K562 (cell line): ENCODE data around the gene IRF1. TPM values are rescaled to one million over a fixed set of nuclear protein-coding genes. Genes with fewer than 3 reads are reported as not detected.

Source experiments
- ATAC-seq: fragments of 200-7000 bp; cut with Tn5 transposase; 3 replicates; pipeline ENCODE4 v1.9.1; 2020; ENCODE audit warnings: moderate library complexity
- BruUV-seq: library from RNA; stranded (reverse); fragments of 400-500 nt; replicated peaks from 2 replicates; lab custom pipeline; 2021; lab: Mats Ljungman, UMichigan
- CTCF ChIA-PET: fragments of 300-600 bp; formaldehyde crosslinking; extraction: SDS; loops from one replicate; lab custom pipeline; 2021; ENCODE audit warnings: low intra/inter-chr PET ratio; lab: Yijun Ruan, JAX
- POLR2A ChIA-PET: fragments of 300-600, 350-650 bp; sonication (Branson Sonifier 250); formaldehyde crosslinking; extraction: SDS; loops from one replicate; lab custom pipeline; 2021; ENCODE audit warnings: antibody characterized with exemption, inconsistent platforms; lab: Yijun Ruan, JAX
- DNase-seq, 4 experiments: peaks; one replicate each; pipeline versions ENCODE4 v3.0.0 to v3.0.0-alpha.2; 2011 to 2018; ENCODE audit warnings: low spot score in 3 of 4, mixed read lengths in 3 of 4; ENCODE audit errors: extremely low read depth in 1 of 4
- FAIRE-seq: peaks from 2 replicates; lab custom pipeline; 2011; peaks lifted over from hg19 to GRCh38; lab: Jason Lieb, UNC
- H2AFZ ChIP-seq: 2 replicates; pipeline ENCODE4 v1.6.0; 2011; ENCODE audit warnings: low read depth, low read length, control low read depth, inconsistent platforms
- H3K27ac ChIP-seq: fragments of 200-600 bp; 3 replicates; pipeline ENCODE4 v1.8.0; 2011; ENCODE audit warnings: low read depth, mild to moderate bottlenecking, control low read depth, inconsistent platforms, low read length, moderate library complexity, mixed read lengths; ENCODE audit errors: extremely low read depth
- H3K27me3 ChIP-seq, 2 experiments: fragments of 300-600 bp in 1 of 2; 2 replicates in 1 of 2; 3 replicates in 1 of 2; pipeline versions ENCODE4 v1.6.0 to v1.8.0; 2011; ENCODE audit warnings: inconsistent platforms in 2 of 2, low read length in 2 of 2, mild to moderate bottlenecking in 1 of 2, mixed read lengths in 1 of 2, moderate library complexity in 1 of 2; ENCODE audit not compliant: control insufficient read depth in 2 of 2, insufficient read depth in 2 of 2
- H3K36me3 ChIP-seq: fragments of 300-600 bp; 3 replicates; pipeline ENCODE4 v1.8.0; 2011; ENCODE audit warnings: mild to moderate bottlenecking, low read length, inconsistent platforms; ENCODE audit not compliant: control insufficient read depth, insufficient read depth
- H3K4me1 ChIP-seq, 2 experiments: fragments of 200-600 bp in 1 of 2; replicated peaks in 1 of 2; 2 replicates in 1 of 2; 3 replicates in 1 of 2; pipeline versions ENCODE4 v1.5.1 to v1.8.0; 2011; ENCODE audit warnings: inconsistent platforms in 2 of 2, low read length in 2 of 2, mild to moderate bottlenecking in 1 of 2, mixed read lengths in 1 of 2, moderate library complexity in 1 of 2; ENCODE audit not compliant: control insufficient read depth in 2 of 2, insufficient read depth in 2 of 2
- H3K4me2 ChIP-seq: 2 replicates; pipeline ENCODE4 v1.6.1; 2011; ENCODE audit warnings: low read length, control low read depth, inconsistent platforms, mixed read lengths; ENCODE audit not compliant: insufficient read depth
- H3K4me3 ChIP-seq: fragments of 200-600 bp; sonication (generic), shearing (Covaris generic); 2 replicates; pipeline ENCODE4 v1.5.1; 2016; ENCODE audit warnings: control low read depth, inconsistent platforms
- H3K79me2 ChIP-seq: fragments of 200-600 bp; 3 replicates; pipeline ENCODE4 v1.8.0; 2011; ENCODE audit warnings: low read length, inconsistent platforms; ENCODE audit not compliant: control insufficient read depth, insufficient read depth
- H3K9ac ChIP-seq, 2 experiments: 2 replicates each; pipeline versions ENCODE4 v1.6.0 to v1.6.1; 2011; ENCODE audit warnings: low read depth in 2 of 2, low read length in 2 of 2, control low read depth in 1 of 2, inconsistent platforms in 1 of 2, mild to moderate bottlenecking in 1 of 2, mixed read lengths in 1 of 2; ENCODE audit not compliant: insufficient read depth in 1 of 2
- H3K9me1 ChIP-seq: one replicate; pipeline ENCODE4 v1.6.0; 2011; ENCODE audit warnings: inconsistent platforms, mild to moderate bottlenecking, low read length, moderate library complexity; ENCODE audit not compliant: control insufficient read depth, insufficient read depth
- H3K9me3 ChIP-seq: replicated peaks from 2 replicates; pipeline ENCODE4 v1.5.1; 2011; ENCODE audit warnings: low read depth, low read length, inconsistent platforms; ENCODE audit not compliant: control insufficient read depth, insufficient read depth
- H4K20me1 ChIP-seq: replicated peaks from 2 replicates; pipeline ENCODE4 v1.6.1; 2011; ENCODE audit warnings: low read length, inconsistent platforms, mixed read lengths; ENCODE audit not compliant: control insufficient read depth, insufficient read depth
- BCOR ChIP-seq: fragments of 450-650 bp; IDR thresholded peaks from 2 replicates; pipeline ENCODE4 v1.6.1; 2016
- BRCA1 ChIP-seq, 2 experiments: fragments of 450-650 bp in 1 of 2; sonication (generic) in 1 of 2; formaldehyde crosslinking in 1 of 2; IDR thresholded peaks; 2 replicates each; pipeline versions ENCODE4 v1.5.0 to v1.6.1; 2017 to 2020; ENCODE audit warnings: mild to moderate bottlenecking in 1 of 2, missing genetic modification reagents in 1 of 2
- BRF1 ChIP-seq: IDR thresholded peaks from 3 replicates; pipeline ENCODE4 v1.6.1; 2011; ENCODE audit warnings: borderline replicate concordance, mild to moderate bottlenecking; ENCODE audit not compliant: insufficient read length; ENCODE audit errors: extremely low read depth
- EP300 ChIP-seq: IDR thresholded peaks from 2 replicates; pipeline ENCODE4 v1.6.1; 2012; ENCODE audit warnings: low read length, improper control_type of control experiment
- GTF2E2 ChIP-seq: fragments of 200-800 bp; sonication (Bioruptor generic); IDR thresholded peaks from 2 replicates; pipeline ENCODE4 v1.6.1; 2016; ENCODE audit warnings: missing genetic modification characterization, missing compliant biosample characterization
- HDAC2 ChIP-seq: fragments of 450-650 bp; IDR thresholded peaks from 2 replicates; pipeline ENCODE4 v1.6.1; 2016; ENCODE audit warnings: mild to moderate bottlenecking
- MAFK ChIP-seq: IDR thresholded peaks from 2 replicates; pipeline ENCODE4 v1.6.1; 2011; ENCODE audit warnings: low read length, improper control_type of control experiment
- MTA1 ChIP-seq: fragments of 450-650 bp; IDR thresholded peaks from 2 replicates; pipeline ENCODE4 v1.6.1; 2017; ENCODE audit warnings: borderline replicate concordance
- SREBF2 ChIP-seq: sonication (generic); formaldehyde crosslinking; IDR thresholded peaks from 2 replicates; pipeline ENCODE4 v1.4.0; 2020; ENCODE audit warnings: mild to moderate bottlenecking, missing genetic modification reagents
- YY1 ChIP-seq, 3 experiments: IDR thresholded peaks; 2 replicates each; pipeline ENCODE4 v1.6.1; 2011; ENCODE audit warnings: low read length in 2 of 3, mild to moderate bottlenecking in 2 of 3, moderate library complexity in 2 of 3, borderline replicate concordance in 1 of 3, control low read depth in 1 of 3, low read depth in 1 of 3; ENCODE audit not compliant: insufficient read depth in 3 of 3, insufficient replicate concordance in 2 of 3, control insufficient read depth in 1 of 3, insufficient read length in 1 of 3; ENCODE audit errors: extremely low read depth in 1 of 3
- ZEB2 ChIP-seq: fragments of 450-650 bp; IDR thresholded peaks from 2 replicates; pipeline ENCODE4 v1.6.1; 2016
- ZNF134 ChIP-seq: fragments of 250-450 bp; sonication (Bioruptor Pico); conservative IDR thresholded peaks from 2 replicates; pipeline ENCODE4 v1.4.0; 2020
- ZNF232 ChIP-seq: sonication (generic); formaldehyde crosslinking; IDR thresholded peaks from 2 replicates; pipeline ENCODE4 v1.8.0; 2022; ENCODE audit warnings: mild to moderate bottlenecking, missing genetic modification reagents
- ZNF282 ChIP-seq: sonication (generic); formaldehyde crosslinking; IDR thresholded peaks from 2 replicates; pipeline ENCODE4 v1.8.1; 2023; ENCODE audit warnings: missing genetic modification reagents
- ZNF354B ChIP-seq: fragments of 250-450 bp; sonication (Bioruptor Pico); IDR thresholded peaks from 2 replicates; pipeline ENCODE4 v1.4.0; 2020
- ZNF57 ChIP-seq: fragments of 450-650 bp; formaldehyde crosslinking; IDR thresholded peaks from 2 replicates; pipeline ENCODE4 v1.4.0; 2020; ENCODE audit warnings: mild to moderate bottlenecking, moderate library complexity
- ZNF589 ChIP-seq: fragments of 200-800 bp; sonication (Bioruptor generic); IDR thresholded peaks from 2 replicates; pipeline ENCODE4 v1.6.1; 2016; ENCODE audit warnings: low read depth, missing genetic modification characterization, missing compliant biosample characterization
- WGBS: fragments of 100-300 bp; shearing (Covaris generic); methylation state at CpG from one replicate; pipeline ENCODE4 v1.1.6; 2016; ENCODE audit warnings: low coverage, mixed read lengths; ENCODE audit not compliant: insufficient coverage; ENCODE audit errors: missing lambda C conversion rate; 5-methylcytosine and 5-hydroxymethylcytosine counted together
- in situ Hi-C: fragments of 300-500 bp; cut with MboI; formaldehyde crosslinking; loops from 4 replicates; pipeline ENCODE4 v1.15.0; 2018; ENCODE audit warnings: inconsistent platforms, mixed read lengths
- intact Hi-C: fragments of 100-400 bp; cut with micrococcal nuclease; formaldehyde crosslinking; loops from 2 replicates; pipeline ENCODE4 v1.14.2; 2022
- polyA plus RNA-seq, 8 experiments: library from polyadenylated mRNA; depleted of rRNA in 4 of 8; stranded (reverse) in 5 of 8; unstranded in 3 of 8; fragments of >200 nt; fragmentation: Nextera tagmentation in 2 of 8; fragmentation: Illumina TruSeq in 1 of 8; extraction: Ambion mirVana in 2 of 8; extraction: Trizol in 1 of 8; gene quantifications; 2 replicates each; pipeline versions ENCODE4 v1.2.1 to v1.2.3, GENCODE V29; 2011 to 2014; ENCODE audit warnings: inconsistent platforms in 1 of 8, missing spikeins in 1 of 8
- total RNA-seq, 7 experiments: library from RNA; depleted of rRNA in 6 of 7; stranded (reverse); fragments of >200 nt in 6 of 7; fragmentation: Illumina TruSeq in 2 of 7; extraction: Trizol in 2 of 7; gene quantifications; 2 replicates each; pipeline versions ENCODE4 v1.2.1 to v1.2.3, GENCODE V29; 2011 to 2021; ENCODE audit warnings: low replicate concordance in 1 of 7
- TF ChIP-seq, protein P1 (sequence below): fragments of 450-650 bp; formaldehyde crosslinking; conservative IDR thresholded peaks from 2 replicates; pipeline ENCODE4 v1.4.0; 2022; ENCODE audit warnings: mild to moderate bottlenecking, missing genetic modification characterization
- TF ChIP-seq, protein P2 (sequence below): fragments of 200-800 bp; sonication (Bioruptor generic); IDR thresholded peaks from 2 replicates; pipeline ENCODE4 v1.6.1; 2017; ENCODE audit warnings: missing genetic modification characterization, missing compliant biosample characterization

The IRF1 gene
- total and polyA plus RNA-seq, 9 of the 15 experiments (the other 6 are each of a cell fraction or from before 2014, with no cell fraction given), result 1.1 to 12.3 (median 5.9) TPM

DNA sequence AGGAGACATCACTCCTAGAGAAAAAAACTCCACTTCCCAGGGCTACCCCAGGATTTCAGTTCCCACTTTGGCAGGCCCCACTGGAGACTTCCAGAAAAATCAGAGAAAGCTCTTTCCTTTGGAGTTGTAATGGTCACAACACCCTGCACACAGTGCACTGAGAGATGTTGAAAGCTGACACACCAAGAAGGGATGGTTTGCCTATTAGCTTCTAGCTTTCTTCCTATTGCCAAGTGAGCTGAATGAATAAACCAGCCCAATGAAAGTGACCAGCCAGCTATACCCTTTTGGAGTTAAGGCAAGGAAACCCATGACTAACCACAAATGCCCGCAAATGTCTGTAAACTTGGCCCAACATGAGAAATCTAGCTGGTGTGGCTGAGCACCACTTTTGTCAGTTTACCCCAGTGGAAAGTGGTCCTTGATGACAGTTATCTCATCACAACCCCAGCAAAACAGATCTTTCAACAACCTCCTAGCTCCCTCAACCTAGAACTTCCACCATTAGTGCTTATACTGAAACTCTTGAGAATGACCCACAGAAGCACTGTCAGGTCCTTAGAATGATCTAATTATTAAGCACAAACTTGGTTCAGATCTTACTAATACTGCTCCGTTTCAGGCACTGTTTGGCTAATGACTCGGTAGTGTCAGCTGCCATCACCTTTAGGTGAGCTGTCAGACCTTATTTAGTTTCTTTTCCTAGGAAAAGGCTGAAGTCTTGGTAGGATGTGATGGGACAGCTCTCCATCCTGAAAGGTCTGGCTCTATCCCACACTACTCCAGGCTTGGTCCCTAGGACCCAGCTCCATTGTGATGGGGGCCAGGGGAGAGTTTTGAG lies 11.2 kb downstream of the IRF1 start:
- H3K79me2 ChIP-seq, result no peaks in the 10 kb centered on the region
- no peak for FAIRE-seq
- H3K9ac ChIP-seq, result no peak overlapping the region
- H3K9me3 ChIP-seq, result no peaks in the 10 kb centered on the region
- H3K27me3 ChIP-seq, result no peaks in the 10 kb centered on the region
- TF ChIP-seq SREBF2 (CRISPR knock-in tag) (no peak), ZNF282 (CRISPR knock-in tag) (no peak), MAFK (no peak), ZNF354B (CRISPR knock-in tag) (no peak), BRCA1 (IDR thresholded peaks at IDR 0.05) (no peak), BRCA1 (CRISPR knock-in tag; IDR thresholded peaks at IDR 0.05) (no peak), ZNF232 (CRISPR knock-in tag) (no peak), ZNF134 (no peak), GTF2E2 (no peak), BRF1 (no peak), MTA1 (no peak), ZNF589 (CRISPR knock-in tag) (no peak), ZNF57 (CRISPR knock-in tag) (no peak), YY1 (IDR thresholded peaks at IDR 0.05; ENCODE audit: borderline replicate concordance in 1 of 3, control insufficient read depth in 1 of 3, extremely low read depth in 1 of 3, insufficient read depth in 3 of 3, insufficient read length in 1 of 3, insufficient replicate concordance in 2 of 3, low read depth in 1 of 3, low read length in 2 of 3) (no peak), EP300 (no peak), BCOR (no peak), ZEB2 (no peak), HDAC2 (no peak)
- TF ChIP-seq, protein P1, sequence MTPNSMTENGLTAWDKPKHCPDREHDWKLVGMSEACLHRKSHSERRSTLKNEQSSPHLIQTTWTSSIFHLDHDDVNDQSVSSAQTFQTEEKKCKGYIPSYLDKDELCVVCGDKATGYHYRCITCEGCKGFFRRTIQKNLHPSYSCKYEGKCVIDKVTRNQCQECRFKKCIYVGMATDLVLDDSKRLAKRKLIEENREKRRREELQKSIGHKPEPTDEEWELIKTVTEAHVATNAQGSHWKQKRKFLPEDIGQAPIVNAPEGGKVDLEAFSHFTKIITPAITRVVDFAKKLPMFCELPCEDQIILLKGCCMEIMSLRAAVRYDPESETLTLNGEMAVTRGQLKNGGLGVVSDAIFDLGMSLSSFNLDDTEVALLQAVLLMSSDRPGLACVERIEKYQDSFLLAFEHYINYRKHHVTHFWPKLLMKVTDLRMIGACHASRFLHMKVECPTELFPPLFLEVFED (CRISPR knock-in tag), result no peak
- TF ChIP-seq, protein P2, sequence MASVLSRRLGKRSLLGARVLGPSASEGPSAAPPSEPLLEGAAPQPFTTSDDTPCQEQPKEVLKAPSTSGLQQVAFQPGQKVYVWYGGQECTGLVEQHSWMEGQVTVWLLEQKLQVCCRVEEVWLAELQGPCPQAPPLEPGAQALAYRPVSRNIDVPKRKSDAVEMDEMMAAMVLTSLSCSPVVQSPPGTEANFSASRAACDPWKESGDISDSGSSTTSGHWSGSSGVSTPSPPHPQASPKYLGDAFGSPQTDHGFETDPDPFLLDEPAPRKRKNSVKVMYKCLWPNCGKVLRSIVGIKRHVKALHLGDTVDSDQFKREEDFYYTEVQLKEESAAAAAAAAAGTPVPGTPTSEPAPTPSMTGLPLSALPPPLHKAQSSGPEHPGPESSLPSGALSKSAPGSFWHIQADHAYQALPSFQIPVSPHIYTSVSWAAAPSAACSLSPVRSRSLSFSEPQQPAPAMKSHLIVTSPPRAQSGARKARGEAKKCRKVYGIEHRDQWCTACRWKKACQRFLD (CRISPR knock-in tag), result no peak
- H3K36me3 ChIP-seq, result peaks cover 16% of the 10 kb centered on the region; the same call in 2 of the 3 replicates
- in situ Hi-C loops (no loop called here), intact Hi-C loops (no loop called here)
- no TSS peak for BruUV-seq
- ATAC-seq, result no peak
- POLR2A ChIA-PET, result interaction anchor here (0.6 to 6.8 kb wide), 22 partner anchors 9 to 585 kb away, joined by 3 to 115 read pairs (median 5); partner anchors contain the start of genes IRF1 and SLC22A4
- no peak overlapping the region for H3K4me3 ChIP-seq
- 31% methylated on average over 3 of the region's 3 CpGs for WGBS
- no peaks in the 10 kb centered on the region for H3K9me1 ChIP-seq
- H2AFZ ChIP-seq, result no peak overlapping the region
- no peaks in the 10 kb centered on the region; the same call in 1 of the 2 replicates for H4K20me1 ChIP-seq
- no peak overlapping the region for H3K4me2 ChIP-seq
- DNase-seq, result no peak
- CTCF ChIA-PET, result no interaction called here
- no peak overlapping the region for H3K27ac ChIP-seq
- H3K4me1 ChIP-seq, result peaks cover 0 to 13% of the 10 kb centered on the region in 2 experiments; a peak in 3 of 5 replicates
